ENCODE results near the gene ZNF608.

The ZNF608 gene, protein sequence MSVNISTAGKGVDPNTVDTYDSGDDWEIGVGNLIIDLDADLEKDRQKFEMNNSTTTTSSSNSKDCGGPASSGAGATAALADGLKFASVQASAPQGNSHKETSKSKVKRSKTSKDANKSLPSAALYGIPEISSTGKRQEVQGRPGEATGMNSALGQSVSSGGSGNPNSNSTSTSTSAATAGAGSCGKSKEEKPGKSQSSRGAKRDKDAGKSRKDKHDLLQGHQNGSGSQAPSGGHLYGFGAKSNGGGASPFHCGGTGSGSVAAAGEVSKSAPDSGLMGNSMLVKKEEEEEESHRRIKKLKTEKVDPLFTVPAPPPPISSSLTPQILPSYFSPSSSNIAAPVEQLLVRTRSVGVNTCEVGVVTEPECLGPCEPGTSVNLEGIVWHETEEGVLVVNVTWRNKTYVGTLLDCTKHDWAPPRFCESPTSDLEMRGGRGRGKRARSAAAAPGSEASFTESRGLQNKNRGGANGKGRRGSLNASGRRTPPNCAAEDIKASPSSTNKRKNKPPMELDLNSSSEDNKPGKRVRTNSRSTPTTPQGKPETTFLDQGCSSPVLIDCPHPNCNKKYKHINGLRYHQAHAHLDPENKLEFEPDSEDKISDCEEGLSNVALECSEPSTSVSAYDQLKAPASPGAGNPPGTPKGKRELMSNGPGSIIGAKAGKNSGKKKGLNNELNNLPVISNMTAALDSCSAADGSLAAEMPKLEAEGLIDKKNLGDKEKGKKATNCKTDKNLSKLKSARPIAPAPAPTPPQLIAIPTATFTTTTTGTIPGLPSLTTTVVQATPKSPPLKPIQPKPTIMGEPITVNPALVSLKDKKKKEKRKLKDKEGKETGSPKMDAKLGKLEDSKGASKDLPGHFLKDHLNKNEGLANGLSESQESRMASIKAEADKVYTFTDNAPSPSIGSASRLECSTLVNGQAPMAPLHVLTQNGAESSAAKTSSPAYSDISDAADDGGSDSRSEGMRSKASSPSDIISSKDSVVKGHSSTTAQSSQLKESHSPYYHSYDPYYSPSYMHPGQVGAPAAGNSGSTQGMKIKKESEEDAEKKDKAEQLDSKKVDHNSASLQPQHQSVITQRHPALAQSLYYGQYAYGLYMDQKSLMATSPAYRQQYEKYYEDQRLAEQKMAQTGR (N-terminal part only)

DNA sequence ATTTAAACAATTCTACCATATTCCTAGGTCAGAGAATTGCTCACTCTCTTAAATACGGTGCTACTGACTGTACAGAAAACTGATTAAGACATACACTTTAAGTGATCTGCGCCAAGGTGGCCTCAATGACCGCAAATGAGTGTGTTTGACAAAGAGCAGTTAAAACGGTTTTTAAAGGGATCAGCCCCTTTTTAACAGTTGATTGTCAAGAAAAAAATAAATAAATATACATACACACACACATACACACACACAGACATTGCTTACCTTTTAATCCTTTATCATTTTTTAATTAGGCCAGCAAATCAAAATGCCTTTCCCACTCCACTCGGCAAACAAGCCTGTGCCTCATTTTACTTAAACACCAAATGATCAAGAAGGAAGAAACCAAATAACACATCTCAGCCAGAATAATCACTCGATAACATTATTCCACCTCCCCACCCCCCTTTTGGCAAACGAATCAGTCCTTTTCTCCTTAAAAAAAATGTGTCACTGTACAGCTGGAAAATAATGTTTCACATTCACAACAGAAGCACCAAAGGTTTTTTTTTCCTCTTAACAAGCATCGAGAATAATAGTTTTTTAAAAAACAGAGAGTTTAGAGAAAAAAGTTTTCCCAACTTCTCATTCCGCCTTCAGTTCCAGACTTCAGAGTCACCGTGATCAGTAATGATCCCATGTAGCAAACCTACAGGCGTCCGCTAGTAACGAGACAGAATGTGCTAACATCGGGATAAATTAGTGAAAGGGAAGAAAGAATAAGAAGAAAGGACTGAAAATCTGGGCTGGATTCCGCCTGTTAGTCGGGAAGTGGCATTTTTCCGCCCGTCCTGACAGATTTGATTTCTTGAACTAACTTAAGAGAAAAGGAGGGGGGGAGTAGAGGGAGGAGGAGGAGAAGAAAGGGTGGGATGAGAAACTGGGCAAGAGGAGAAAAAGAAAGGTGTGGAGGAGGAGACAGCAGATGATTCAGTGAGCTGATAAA, at the start of gene ZNF608:
Gene ZNF608 (minus strand): TSS at position 712 of the 988 bp plus-strand sequence. CDS start 1,650 bp downstream, outside the sequence.
- H3K27ac Mint-ChIP-seq = peak within 1 kb of the TSS; percentile 96
- H3K4me3 Mint-ChIP-seq = peak within 1 kb of the TSS in 1 of 2 donors; percentile 89
- peaks cover 5 to 17% of the 10 kb centered on the region in 2 donors for H3K4me1 Mint-ChIP-seq
- peaks cover 0 to 2% of the 10 kb centered on the region in 2 donors for H3K36me3 Mint-ChIP-seq
- H3K9me3 Mint-ChIP-seq = no peaks in the 10 kb centered on the region
- ATAC-seq (replicated peaks) (no peak), DNase-seq (no peak)
- H3K27me3 Mint-ChIP-seq = no peaks in the 10 kb centered on the region

DNA sequence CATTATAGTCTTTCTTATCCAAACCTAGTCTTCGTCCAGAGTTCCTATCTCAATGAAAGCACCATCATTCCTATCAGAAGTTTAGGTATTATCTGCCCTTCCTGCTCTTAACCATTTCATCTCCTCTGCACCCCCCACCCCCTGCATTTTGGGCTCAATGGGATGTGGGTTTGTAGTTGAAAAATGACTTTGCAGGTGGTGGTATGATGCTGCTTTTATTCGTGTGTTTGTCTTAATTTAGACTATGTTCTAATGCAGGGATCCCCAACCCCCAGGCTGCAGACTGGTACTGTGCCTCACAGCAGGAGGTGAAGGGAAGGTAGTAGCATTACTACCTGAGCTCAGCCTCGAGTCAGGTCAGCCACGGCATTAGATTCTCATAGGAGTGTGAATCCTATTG, 49.4 kb upstream of the ZNF608 start:
- DNase-seq (no peak), ATAC-seq (replicated peaks) (peak; percentile 43 to 54)
- Mint-ChIP-seq H3K4me1 (peaks cover 5 to 7% of the 10 kb centered on the region in 2 donors), H3K9me3 (no peaks in the 10 kb centered on the region), H3K27ac (no peak overlapping the region), H3K4me3 (no peak overlapping the region), H3K27me3 (no peaks in the 10 kb centered on the region), H3K36me3 (no peaks in the 10 kb centered on the region)

DNA sequence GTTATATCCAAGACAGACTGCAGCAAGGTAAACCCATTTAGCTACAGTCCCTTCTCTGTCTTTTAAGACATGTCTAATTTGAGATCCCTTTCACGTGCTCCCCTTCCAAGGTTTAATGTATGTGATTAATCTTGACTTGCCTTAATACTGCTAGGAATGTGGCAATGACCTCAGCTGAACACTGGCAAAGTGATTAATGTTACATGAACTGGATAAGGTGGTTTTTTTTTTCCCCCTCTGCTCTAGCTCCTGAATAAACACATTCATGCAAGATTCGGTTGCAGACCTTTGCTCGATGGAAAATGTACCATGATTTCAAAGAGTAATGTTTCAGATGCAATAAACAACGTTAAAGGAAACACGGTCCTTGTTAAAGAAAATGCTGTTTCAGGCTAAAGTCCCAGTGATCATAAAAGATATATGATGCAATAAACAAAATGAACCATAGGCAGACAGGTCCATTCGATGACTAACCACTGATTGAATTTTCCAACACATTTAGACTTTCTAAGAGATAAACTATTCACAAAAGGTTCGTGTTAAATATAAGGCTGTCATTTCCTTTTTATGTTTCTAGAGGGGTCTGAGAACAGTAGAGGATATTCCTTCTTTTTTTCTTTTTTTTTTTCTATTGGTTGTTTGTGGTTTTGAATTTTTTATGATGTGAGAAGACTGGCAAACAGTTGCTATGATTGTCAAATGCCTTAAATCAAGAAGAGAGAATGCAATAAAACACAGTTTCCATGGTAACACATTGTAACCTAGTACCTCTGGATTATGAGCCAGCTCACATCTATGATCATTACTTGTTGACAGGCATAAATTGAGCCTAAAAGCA, 44.7 kb upstream of the ZNF608 start:
- Mint-ChIP-seq H3K4me3 (no peak overlapping the region), H3K27me3 (no peaks in the 10 kb centered on the region), H3K4me1 (peaks cover 5 to 7% of the 10 kb centered on the region in 2 donors), H3K36me3 (no peaks in the 10 kb centered on the region), H3K9me3 (no peaks in the 10 kb centered on the region), H3K27ac (no peak overlapping the region)
- ATAC-seq (replicated peaks) (no peak), DNase-seq (no peak)

DNA sequence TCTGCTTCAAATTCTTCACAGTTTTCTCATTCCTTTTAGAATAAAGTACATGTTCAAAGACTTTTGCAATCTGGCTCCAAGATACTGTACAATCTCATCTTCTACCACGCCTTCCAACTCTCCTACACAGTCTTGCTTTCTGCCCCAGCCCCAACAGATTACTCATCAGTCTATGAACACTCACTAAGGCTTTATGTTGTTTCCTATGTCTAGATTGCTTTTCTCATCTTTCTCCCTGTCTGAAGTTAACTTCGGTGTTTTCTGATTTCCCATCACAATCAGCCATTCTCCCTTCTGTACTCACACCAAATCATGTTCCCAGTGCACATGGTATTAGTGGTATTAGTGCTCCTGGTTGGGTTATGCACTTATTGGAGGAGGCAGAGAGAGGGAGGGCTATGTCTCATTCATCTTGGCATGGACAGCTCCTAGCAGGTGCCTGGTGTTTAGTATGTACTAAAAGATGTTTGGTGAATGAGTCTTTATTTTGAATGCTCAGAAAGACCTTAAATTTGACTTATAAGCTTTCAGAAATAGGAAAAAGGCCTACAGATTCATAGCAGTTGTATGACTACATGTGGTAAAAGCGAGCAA, 44.0 kb upstream of the ZNF608 start:
- no peak for DNase-seq
- no peaks in the 10 kb centered on the region for H3K27me3 Mint-ChIP-seq
- peaks cover 0 to under 1% of the 10 kb centered on the region in 2 donors for H3K4me1 Mint-ChIP-seq
- H3K27ac Mint-ChIP-seq = peak overlapping the region; percentile 20
- H3K9me3 Mint-ChIP-seq = no peaks in the 10 kb centered on the region
- ATAC-seq (replicated peaks) = no peak
- H3K36me3 Mint-ChIP-seq = no peaks in the 10 kb centered on the region
- H3K4me3 Mint-ChIP-seq = no peak overlapping the region

DNA sequence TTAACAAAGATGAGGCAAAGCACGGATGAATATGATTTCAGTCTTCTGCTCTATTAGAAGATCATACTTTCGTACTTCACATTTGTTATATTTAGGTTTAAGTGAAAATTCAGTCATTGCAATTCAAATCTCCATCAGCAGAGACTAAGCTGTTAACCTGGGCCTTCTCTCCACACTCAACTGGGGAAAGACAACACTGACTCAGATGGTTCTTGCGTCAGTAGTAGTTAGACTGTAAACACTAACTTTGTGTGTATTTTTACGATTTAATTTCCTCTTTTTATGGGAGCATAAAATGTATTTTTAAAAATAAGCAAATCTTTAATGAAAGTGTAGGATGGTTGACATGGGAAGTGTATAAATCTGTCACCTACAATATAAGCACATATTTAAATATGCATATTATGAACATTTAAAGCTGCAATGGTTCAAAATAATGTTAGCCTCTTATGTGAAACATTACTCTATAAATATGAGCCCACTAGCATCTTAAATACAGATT, 42.7 kb upstream of the ZNF608 start:
- Mint-ChIP-seq H3K4me3 (no peak overlapping the region), H3K4me1 (no peaks in the 10 kb centered on the region), H3K27ac (no peak overlapping the region), H3K36me3 (no peaks in the 10 kb centered on the region), H3K27me3 (no peaks in the 10 kb centered on the region), H3K9me3 (no peaks in the 10 kb centered on the region)
- DNase-seq (no peak), ATAC-seq (replicated peaks) (no peak)

DNA sequence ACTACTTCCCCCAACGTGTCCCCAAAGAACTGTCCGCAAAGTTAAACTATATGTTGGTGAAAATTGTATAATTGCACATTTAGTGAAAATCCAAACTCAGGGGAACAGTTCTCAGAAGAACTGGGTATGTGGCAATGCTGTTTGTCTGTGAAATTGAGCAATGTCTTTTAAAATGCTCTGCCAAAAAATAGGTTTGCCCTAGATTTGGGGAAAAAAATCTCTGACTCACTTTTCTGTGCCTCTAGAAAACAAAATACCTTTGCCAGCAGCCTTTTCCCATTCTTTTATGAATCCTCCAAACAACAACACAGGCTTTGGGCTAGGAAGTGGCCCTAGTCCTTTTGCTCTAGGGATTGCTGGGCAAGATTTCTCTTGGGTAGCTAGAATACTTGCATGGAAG, 37.4 kb upstream of the ZNF608 start:
- Mint-ChIP-seq H3K27ac (peak overlapping the region; percentile 84), H3K27me3 (no peaks in the 10 kb centered on the region), H3K36me3 (peaks cover 0 to 4% of the 10 kb centered on the region in 2 donors), H3K9me3 (no peaks in the 10 kb centered on the region), H3K4me1 (peaks cover 9 to 15% of the 10 kb centered on the region in 2 donors), H3K4me3 (no peak overlapping the region)
- ATAC-seq (replicated peaks) = no peak
- no peak for DNase-seq

DNA sequence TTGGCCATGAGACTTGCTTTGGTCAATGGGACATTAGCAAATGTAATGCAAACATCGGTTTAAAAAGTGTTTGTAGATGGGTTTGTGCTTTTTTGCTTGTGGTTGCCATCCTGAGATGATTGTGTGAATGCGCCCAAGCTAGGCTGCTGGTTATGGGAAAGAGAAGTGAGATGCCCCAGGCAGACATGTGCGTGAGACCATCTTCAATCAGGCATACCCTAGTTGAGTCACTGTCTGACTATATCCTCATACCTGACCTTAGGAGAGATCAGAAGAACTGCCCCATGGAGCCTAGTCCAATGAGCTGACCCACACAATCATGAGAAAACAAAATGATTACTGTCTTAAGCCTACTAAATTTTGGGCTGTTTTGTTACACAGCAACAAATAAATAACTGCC, 36.8 kb upstream of the ZNF608 start:
- Mint-ChIP-seq H3K9me3 (no peaks in the 10 kb centered on the region), H3K4me3 (peak overlapping the region in 1 of 2 donors; percentile 18), H3K27me3 (no peaks in the 10 kb centered on the region), H3K27ac (peak overlapping the region; percentile 84), H3K4me1 (peaks cover 9 to 15% of the 10 kb centered on the region in 2 donors), H3K36me3 (peaks cover 0 to 4% of the 10 kb centered on the region in 2 donors)
- peak; percentile 100 for ATAC-seq (replicated peaks)
- DNase-seq = peak; percentile 59

DNA sequence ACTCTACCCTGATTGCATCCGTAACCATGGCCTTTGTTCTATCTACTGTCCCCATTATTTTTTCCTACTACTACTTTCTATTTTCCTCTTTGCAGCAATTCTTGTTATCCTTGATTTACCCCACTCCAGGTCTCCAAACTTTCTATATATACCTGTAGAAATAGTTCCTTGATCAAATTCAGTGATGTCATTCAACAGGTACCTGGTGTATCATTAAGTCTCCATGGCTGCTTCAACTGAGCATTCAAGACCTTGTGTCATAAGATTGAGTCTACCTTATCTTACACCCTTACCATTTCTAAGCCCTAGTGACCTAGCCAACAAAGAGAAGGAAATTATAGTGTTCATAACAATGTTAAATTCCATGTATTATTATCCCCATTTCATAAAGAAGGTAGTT, 35.8 kb upstream of the ZNF608 start:
- Mint-ChIP-seq H3K9me3 (no peaks in the 10 kb centered on the region), H3K4me1 (peaks cover 11 to 15% of the 10 kb centered on the region in 2 donors), H3K4me3 (no peak overlapping the region), H3K36me3 (peaks cover 0 to 4% of the 10 kb centered on the region in 2 donors), H3K27ac (no peak overlapping the region), H3K27me3 (no peaks in the 10 kb centered on the region)
- DNase-seq (no peak), ATAC-seq (replicated peaks) (no peak)

DNA sequence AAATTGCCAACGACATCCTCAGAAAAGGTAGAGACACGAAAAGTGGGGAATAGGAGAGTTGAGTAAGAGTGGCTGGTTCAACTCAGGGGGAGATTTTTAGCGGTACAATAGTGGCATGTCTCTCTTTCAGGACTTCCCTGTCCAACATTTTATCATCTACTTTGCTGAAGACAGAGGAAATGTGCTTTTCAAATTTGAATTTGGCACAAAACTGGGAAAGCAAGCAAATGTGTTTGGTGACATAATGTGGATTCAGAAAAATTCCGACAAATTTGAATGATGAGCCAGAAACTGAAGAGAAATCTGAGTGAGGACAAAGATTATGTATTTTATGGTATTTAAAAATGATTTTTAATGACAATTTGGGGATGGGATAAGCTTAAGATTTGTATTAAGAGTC, 33.6 kb upstream of the ZNF608 start:
- no peak overlapping the region for H3K4me3 Mint-ChIP-seq
- peaks cover 11 to 15% of the 10 kb centered on the region in 2 donors for H3K4me1 Mint-ChIP-seq
- DNase-seq (no peak), ATAC-seq (replicated peaks) (no peak)
- H3K27ac Mint-ChIP-seq = no peak overlapping the region
- H3K36me3 Mint-ChIP-seq = peaks cover 0 to 4% of the 10 kb centered on the region in 2 donors
- H3K27me3 Mint-ChIP-seq = no peaks in the 10 kb centered on the region
- H3K9me3 Mint-ChIP-seq = no peaks in the 10 kb centered on the region

DNA sequence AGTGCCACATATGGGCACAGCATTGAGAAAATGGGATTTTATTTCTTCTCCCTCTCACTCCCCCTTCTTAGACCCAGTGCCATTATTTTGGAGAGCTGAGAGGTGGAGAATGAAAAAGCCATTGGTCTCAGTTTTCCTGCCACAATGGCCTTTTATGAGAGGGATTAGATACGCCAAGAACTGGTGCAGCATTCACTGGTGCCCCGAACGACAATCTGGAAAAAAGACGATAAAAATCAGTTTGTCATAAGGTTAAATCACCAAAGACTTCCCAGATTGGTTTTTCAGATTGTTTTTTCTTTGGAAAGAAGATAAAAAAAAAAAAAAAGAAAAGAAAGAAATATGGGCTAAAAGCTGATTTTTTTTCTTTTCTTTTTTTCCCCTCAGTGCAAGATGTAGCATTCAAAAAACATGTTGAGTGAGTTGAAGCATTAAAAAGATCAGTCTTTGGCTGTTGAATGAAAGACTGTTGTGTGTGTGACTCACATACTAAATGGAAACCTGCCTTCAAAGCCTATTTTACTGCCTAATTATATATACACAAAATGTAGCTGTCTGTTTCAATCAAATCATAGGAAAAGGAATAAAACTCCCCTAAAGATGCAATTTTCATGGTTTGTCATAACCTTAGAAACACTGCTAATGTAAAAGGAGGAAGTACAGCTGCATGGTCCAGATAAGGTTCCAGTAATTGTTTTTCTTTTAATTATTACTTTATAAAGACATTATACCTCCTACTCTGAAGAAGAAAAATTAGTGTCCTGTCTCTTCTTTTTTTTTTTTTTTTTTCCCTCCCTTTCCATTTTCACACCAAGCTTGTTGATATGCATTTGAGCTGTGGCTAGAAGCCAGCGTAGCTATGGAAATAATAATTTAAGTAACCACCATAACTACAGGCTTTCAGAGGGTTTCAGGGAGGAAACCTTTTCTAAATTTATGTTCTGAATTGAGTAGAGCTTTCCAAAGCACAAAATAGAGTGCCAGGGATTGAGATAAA, 27.2 kb upstream of the ZNF608 start:
- no peak for DNase-seq
- Mint-ChIP-seq H3K27me3 (peaks cover 0 to 3% of the 10 kb centered on the region in 2 donors), H3K36me3 (no peaks in the 10 kb centered on the region), H3K4me1 (peaks cover 0 to 2% of the 10 kb centered on the region in 2 donors), H3K27ac (no peak overlapping the region), H3K9me3 (peaks cover 0 to 1% of the 10 kb centered on the region in 2 donors), H3K4me3 (no peak overlapping the region)
- ATAC-seq (replicated peaks) = peak in 1 of 2 donors; percentile 43

DNA sequence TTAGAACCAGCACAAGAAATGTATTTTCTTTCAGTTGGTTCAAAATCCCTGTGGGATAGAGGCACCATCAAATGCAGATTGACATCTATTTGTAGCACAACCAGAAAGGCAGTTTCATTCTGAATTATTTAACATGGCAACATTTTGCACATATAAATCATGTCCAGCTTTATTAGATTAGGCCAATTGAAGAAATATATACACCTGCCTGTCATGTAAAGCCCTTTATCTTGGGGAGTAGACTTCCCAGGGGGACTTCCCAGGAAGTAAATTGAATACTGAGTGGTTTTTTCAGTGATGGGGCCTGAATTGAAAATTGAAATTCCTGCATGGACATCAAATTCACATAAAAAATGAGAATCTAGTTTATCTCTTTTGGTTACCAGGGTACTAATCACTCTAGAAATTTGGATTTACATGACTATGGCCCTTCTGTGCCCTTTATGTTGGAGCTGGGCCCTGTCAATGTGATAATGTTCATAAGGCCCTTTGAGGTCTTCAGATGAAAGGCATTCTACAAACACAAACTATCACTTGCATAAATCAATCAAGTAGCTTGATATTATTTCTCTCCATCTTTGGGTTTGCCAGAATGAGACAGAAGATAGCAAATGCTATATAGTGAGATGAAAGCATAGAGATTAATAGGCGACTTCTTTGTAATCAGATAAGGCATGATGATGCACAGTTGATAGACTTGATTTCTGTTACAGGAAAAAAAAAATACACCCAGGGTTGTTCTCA, 26.2 kb upstream of the ZNF608 start:
- ATAC-seq (replicated peaks) (no peak), DNase-seq (no peak)
- Mint-ChIP-seq H3K9me3 (peaks cover 0 to 1% of the 10 kb centered on the region in 2 donors), H3K27me3 (peaks cover 0 to 3% of the 10 kb centered on the region in 2 donors), H3K27ac (no peak overlapping the region), H3K4me3 (no peak overlapping the region), H3K36me3 (no peaks in the 10 kb centered on the region), H3K4me1 (peaks cover 0 to under 1% of the 10 kb centered on the region in 2 donors)
